Spleen (tissue), 7 donors: ENCODE results near the gene PXK.

Source experiments
- POLR2A ChIP-seq, 3 donors: fragments of 450-650 bp; IDR thresholded peaks; one replicate each; pipeline ENCODE4 v1.5.1; 2017; ENCODE audit warnings: antibody characterized with exemption in 3 of 3, mild to moderate bottlenecking in 1 of 3
- TF ChIP-seq, protein P1 (sequence below), 11 experiments: fragments of 200-600 bp in 7 of 11; fragments of 450-650 bp in 4 of 11; sonication (generic) in 4 of 11; IDR thresholded peaks in 8 of 11; conservative IDR thresholded peaks in 3 of 11; 1 replicate in 7 of 11; 2 replicates in 4 of 11; pipeline versions ENCODE4 v1.4.0 to v1.8.0; 2016 to 2021; ENCODE audit warnings: antibody characterized with exemption in 11 of 11, inconsistent platforms in 4 of 11, mild to moderate bottlenecking in 1 of 11
- donor health status: DM: no; HTN: no; CAD: no; lungs with moderate emphysema.
- donor health status: DM: no; HTN: no; CAD: no.
- donor health status: DM: no; HTN: no; CAD: no.

DNA sequence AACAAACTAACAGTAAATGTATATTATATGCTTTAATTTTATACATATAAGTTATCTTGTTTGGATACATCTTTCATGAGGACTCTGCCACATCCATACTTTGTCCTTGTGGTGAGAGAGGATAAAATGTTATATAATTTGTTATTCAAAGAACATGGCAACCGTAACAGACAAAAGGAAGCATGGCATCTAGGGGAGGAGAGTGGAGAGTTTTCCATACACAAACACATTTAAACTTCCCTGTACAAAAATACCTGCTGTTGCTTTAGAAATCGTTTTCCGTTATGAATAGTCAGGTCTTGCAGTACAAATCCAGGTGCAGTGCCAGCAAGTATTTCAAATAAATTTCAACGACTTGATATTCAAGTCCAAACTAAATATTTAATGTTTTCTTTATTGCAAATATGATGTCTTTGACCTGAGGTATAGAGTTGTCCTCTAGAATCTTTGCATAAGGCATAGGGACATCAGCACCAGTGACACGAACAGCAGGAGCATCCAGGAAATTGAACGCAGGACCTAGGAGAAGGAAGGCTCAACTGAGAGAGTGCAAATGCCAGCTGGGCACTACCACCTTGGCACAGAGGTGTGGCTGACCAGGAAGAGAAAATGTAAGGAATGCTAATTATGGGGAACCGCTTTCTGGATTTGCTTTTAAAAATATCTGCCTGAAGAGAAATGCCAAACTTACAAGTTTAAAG is 95.1 kb downstream of the PXK start:
- TF ChIP-seq, protein P1, sequence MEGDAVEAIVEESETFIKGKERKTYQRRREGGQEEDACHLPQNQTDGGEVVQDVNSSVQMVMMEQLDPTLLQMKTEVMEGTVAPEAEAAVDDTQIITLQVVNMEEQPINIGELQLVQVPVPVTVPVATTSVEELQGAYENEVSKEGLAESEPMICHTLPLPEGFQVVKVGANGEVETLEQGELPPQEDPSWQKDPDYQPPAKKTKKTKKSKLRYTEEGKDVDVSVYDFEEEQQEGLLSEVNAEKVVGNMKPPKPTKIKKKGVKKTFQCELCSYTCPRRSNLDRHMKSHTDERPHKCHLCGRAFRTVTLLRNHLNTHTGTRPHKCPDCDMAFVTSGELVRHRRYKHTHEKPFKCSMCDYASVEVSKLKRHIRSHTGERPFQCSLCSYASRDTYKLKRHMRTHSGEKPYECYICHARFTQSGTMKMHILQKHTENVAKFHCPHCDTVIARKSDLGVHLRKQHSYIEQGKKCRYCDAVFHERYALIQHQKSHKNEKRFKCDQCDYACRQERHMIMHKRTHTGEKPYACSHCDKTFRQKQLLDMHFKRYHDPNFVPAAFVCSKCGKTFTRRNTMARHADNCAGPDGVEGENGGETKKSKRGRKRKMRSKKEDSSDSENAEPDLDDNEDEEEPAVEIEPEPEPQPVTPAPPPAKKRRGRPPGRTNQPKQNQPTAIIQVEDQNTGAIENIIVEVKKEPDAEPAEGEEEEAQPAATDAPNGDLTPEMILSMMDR (IDR thresholded peaks at IDR 0.05 in 8 of 11, conservative IDR thresholded peaks at IDR 0.05 in 3 of 11): no peak
- TF ChIP-seq POLR2A (IDR thresholded peaks at IDR 0.05): no peak
